OCI-LY1 (cell line): ENCODE measurements around the gene OR52A5.
"Not testable (repeated sequence)": the region's sequence is repeated elsewhere in the genome, so short reads cannot be mapped to it uniquely, and the experiment has no call there.

ENCODE experiments used
- EZH2 ChIP-seq: fragments of 200-600 bp; sonication (generic), shearing (Covaris generic); IDR thresholded peaks from 2 replicates; pipeline ENCODE4 v1.8.0; 2017; ENCODE audit warnings: borderline replicate concordance, mixed run types, mild to moderate bottlenecking, antibody characterized with exemption, low read length, moderate library complexity, mixed read lengths
- TF ChIP-seq, protein P1 (sequence below): fragments of 200-600 bp; sonication (generic), shearing (Covaris generic); IDR thresholded peaks from 2 replicates; pipeline ENCODE4 v1.5.1; 2017; ENCODE audit warnings: mild to moderate bottlenecking, antibody characterized with exemption, low read length, moderate library complexity, mixed read lengths

DNA sequence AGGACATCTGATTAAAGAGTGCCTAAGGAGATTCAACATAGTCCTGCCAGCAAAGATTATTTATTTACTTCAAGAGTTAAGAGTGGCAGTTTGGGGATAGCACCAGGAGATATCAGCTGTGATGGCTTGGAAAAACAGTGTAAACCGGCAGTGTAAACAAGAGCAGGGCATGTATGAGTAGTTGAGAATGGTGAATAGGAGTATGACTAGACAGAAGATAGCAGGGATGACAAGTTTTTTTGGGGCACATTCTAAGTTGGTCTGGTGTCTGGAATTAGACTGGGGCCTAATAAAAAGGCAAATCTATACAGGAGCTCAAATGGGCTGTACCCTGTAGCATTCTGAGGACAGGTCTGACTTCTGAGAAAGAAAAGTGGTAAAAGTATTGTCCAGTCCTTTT is 22.9 kb upstream of the OR52A5 start:
- TF ChIP-seq, protein P1, sequence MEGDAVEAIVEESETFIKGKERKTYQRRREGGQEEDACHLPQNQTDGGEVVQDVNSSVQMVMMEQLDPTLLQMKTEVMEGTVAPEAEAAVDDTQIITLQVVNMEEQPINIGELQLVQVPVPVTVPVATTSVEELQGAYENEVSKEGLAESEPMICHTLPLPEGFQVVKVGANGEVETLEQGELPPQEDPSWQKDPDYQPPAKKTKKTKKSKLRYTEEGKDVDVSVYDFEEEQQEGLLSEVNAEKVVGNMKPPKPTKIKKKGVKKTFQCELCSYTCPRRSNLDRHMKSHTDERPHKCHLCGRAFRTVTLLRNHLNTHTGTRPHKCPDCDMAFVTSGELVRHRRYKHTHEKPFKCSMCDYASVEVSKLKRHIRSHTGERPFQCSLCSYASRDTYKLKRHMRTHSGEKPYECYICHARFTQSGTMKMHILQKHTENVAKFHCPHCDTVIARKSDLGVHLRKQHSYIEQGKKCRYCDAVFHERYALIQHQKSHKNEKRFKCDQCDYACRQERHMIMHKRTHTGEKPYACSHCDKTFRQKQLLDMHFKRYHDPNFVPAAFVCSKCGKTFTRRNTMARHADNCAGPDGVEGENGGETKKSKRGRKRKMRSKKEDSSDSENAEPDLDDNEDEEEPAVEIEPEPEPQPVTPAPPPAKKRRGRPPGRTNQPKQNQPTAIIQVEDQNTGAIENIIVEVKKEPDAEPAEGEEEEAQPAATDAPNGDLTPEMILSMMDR, result not testable (repeated sequence)
- TF ChIP-seq EZH2, result not testable (repeated sequence)
